HCT116 (cell line): ENCODE results near the gene C4orf50.

Experiments
- EGR1 ChIP-seq: IDR thresholded peaks from 2 replicates; pipeline ENCODE4 v1.6.1; 2012; ENCODE audit warnings: low read depth
- EZH2 ChIP-seq: fragments of 200-600 bp; sonication (generic); IDR thresholded peaks from 2 replicates; pipeline ENCODE4 v1.6.1; 2017; ENCODE audit warnings: antibody characterized with exemption, mixed run types
- POLR2A ChIP-seq: IDR thresholded peaks from 2 replicates; pipeline ENCODE4 v1.7.0; 2011; ENCODE audit warnings: borderline replicate concordance; ENCODE audit not compliant: insufficient read depth, insufficient read length; ENCODE audit errors: extremely low read depth
- POLR2AphosphoS5 ChIP-seq: IDR thresholded peaks from 2 replicates; pipeline ENCODE4 v1.6.1; 2011; ENCODE audit warnings: mild to moderate bottlenecking, low read depth, low read length, moderate library complexity
- RAD21 ChIP-seq: IDR thresholded peaks from 2 replicates; pipeline ENCODE4 v1.6.1; 2012; ENCODE audit warnings: low read depth, mild to moderate bottlenecking
- YY1 ChIP-seq: IDR thresholded peaks from 2 replicates; pipeline ENCODE4 v1.6.1; 2011; ENCODE audit warnings: low read length, low read depth, moderate library complexity, mild to moderate bottlenecking; ENCODE audit not compliant: insufficient replicate concordance; ENCODE audit errors: extremely low read depth
- TF ChIP-seq, protein P1 (sequence below), 3 experiments: fragments of 200-600 bp in 1 of 3; sonication (generic) in 1 of 3; IDR thresholded peaks in 2 of 3; conservative IDR thresholded peaks in 1 of 3; 2 replicates each; pipeline ENCODE4 v1.5.1; 2012 to 2017; ENCODE audit warnings: low read depth in 2 of 3, low read length in 2 of 3, antibody characterized with exemption in 1 of 3, borderline replicate concordance in 1 of 3, control low read depth in 1 of 3, mild to moderate bottlenecking in 1 of 3, mixed read lengths in 1 of 3, mixed run types in 1 of 3, moderate library complexity in 1 of 3; ENCODE audit not compliant: insufficient read depth in 1 of 3

DNA sequence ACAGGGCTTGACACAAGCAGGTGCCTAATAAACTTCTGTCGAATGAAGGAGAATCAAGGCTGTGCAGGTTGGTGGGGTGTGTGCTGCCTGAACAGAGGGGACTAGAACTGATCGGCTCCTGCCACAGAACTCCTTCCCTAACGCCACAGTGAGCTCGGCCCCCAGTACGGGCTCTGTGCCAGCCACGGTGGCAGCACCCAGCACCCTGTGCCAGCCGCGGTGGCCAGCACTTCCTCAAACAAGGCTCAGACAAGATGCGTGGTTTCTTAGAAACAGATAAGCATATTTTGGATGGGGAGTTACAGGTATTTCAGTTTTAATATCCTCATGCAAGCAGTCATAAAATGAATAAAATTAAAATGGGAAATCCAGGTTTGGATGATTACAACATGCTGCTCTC is 26.0 kb upstream of the C4orf50 start:
- TF ChIP-seq, protein P1, sequence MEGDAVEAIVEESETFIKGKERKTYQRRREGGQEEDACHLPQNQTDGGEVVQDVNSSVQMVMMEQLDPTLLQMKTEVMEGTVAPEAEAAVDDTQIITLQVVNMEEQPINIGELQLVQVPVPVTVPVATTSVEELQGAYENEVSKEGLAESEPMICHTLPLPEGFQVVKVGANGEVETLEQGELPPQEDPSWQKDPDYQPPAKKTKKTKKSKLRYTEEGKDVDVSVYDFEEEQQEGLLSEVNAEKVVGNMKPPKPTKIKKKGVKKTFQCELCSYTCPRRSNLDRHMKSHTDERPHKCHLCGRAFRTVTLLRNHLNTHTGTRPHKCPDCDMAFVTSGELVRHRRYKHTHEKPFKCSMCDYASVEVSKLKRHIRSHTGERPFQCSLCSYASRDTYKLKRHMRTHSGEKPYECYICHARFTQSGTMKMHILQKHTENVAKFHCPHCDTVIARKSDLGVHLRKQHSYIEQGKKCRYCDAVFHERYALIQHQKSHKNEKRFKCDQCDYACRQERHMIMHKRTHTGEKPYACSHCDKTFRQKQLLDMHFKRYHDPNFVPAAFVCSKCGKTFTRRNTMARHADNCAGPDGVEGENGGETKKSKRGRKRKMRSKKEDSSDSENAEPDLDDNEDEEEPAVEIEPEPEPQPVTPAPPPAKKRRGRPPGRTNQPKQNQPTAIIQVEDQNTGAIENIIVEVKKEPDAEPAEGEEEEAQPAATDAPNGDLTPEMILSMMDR (IDR thresholded peaks at IDR 0.05 in 2 of 3, conservative IDR thresholded peaks at IDR 0.05 in 1 of 3; ENCODE audit: borderline replicate concordance in 1 of 3, insufficient read depth in 1 of 3, low read depth in 2 of 3, low read length in 2 of 3): no peak
- TF ChIP-seq EZH2: no peak
- no peak for TF ChIP-seq POLR2A
- no peak for TF ChIP-seq RAD21
- no peak for TF ChIP-seq POLR2AphosphoS5
- TF ChIP-seq YY1: no peak
- no peak for TF ChIP-seq EGR1
